Activated T-helper 1 cell treated with anti-CD3 and anti-CD28 coated beads, Interleukin-2, amount 50 U/mL, for 16 hours (primary cell): ENCODE measurements around the gene AMBP.
"Not testable (repeated sequence)": the region's sequence is repeated elsewhere in the genome, so short reads cannot be mapped to it uniquely, and the experiment has no call there.

Source experiments
- DNase-seq, 2 donors: peaks; one replicate each; pipeline ENCODE4 v3.0.0-alpha.2; 2020; ENCODE audit warnings: low read depth in 1 of 2, low spot score in 1 of 2

AMBP gene

DNA sequence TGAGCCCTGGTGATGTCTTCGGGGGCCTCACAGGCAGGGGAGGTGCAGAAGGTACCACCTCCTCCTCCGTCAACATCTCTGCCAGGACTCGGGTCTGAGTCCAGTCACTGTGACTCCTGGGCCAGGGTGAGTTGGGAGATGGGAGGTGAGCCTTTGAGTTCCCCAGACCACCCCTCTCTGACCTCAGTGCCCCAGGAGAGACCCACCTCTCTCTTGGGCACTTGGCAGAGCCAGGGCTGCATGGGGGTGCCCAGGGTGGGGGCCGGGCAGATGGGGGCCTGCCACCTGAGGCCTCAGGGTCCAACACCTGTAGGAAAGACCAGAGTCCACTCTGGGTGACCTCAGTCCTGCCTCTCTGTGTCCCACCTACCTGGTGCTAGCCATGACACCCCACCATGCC is 14.2 kb upstream of the AMBP start:
- DNase-seq, result no peak

DNA sequence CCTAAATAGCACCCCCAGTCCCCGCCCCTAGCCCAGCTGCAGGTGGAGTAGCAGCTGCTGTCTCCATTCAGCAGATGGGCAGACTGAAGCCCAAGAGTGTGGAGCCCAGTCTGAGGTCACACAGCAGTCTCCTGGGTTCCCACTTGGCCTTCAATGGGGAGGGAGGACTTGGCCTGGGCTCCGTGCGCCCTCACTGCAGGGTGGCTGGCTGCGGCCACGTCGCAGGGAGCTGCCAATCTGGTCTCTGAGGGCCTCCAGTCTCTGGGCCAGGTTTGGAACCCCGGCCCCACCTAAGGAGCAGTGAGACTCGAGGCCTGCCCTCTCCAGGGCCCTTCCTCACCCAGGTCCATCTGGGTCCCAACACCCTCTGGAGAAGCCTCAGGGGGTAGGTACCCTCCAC is 13.6 kb upstream of the AMBP start:
- DNase-seq, result no peak

- no peak for DNase-seq
These were observed 12.7 kb upstream of the AMBP start for GRCh38 chr9:114090798-114091197.

GRCh38 chr9:114089206-114089840 is 11.2 kb upstream of the AMBP start:
- no peak for DNase-seq

GRCh38 chr9:114088571-114089170 is 10.6 kb upstream of the AMBP start:
- no peak for DNase-seq

DNA sequence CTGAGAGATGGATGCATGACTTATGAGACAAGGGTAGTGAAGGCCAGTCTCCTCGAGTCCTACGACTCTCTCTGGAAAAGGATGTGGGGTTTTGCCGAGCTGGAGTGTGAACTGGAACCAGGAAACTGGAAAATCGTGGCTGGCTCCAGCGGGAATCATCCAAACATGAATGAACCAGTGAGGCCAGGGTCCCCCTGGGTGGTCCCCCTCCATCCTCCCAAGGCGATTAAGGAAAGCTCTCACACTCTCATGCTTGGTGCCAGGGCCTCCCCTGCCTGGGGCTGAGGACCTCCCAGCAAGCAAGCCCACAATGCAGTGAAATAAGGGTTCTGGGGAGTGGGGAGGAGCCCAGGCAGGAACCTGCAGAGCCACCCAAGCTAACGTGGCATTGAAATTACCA is 9.6 kb upstream of the AMBP start:
- DNase-seq, result no peak

- DNase-seq, result no peak
These were observed 8.5 kb upstream of the AMBP start for GRCh38 chr9:114086607-114087006.

- DNase-seq, result no peak
These were observed 7.9 kb upstream of the AMBP start for GRCh38 chr9:114086009-114086408.

GRCh38 chr9:114085387-114085789 is 7.3 kb upstream of the AMBP start:
- DNase-seq, result no peak

DNA sequence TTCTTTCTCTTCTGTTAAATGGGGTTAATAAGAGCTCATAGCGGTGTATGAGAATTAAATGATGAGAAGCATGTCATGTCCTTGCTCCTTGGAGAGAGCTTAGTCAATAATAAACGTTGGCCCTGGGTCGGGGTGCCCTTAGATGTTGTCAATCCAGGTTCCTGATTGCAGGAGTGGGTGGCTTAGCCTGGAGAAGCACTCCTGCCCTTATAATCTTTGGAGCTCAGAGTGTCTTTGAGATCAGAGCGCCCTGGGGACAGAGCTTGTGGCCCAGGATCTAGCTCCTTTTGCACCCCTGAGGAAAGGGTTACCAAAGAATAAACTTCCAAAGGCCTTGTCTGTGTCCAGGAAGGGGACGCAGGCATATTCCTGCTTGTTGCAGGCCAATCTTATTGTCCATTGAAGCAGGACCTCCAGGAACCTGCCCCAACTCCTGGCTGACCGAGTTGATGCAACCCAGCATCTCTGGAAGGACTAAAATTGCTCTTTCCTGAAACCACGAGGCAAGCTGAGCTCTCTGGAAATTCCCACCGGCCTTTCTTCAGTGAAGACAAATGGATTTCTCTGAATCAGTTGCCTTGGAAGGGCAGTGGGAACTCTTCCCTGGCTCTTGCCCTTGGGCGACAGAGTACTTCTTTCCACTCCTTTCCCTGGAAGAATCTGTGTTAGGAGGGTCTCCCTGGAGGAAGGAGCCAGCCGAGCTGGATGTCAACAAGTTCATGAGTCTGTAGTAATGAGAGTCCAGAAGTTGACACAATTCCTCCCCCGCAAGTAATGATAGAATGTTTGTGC is 6.4 kb upstream of the AMBP start:
- no peak for DNase-seq

DNA sequence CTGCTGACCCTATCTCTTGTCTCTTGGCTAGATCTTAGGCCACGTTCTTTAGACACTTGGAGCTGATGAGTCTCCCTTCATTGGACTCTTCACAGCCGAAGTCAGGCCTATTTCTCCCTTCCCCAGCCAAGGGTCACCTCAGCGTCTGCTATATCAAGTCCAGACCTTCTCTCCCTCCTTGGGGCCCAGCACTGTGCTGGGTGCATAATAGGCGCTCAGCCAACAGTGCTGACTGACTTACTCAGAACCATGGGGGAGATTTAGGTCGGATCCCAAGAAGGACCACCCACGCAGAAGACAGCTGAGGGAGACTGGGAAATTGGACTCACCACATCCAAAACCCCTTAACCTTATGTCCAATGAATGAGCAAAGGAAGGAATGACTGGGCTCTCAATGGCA is 5.6 kb upstream of the AMBP start:
- no peak for DNase-seq

DNA sequence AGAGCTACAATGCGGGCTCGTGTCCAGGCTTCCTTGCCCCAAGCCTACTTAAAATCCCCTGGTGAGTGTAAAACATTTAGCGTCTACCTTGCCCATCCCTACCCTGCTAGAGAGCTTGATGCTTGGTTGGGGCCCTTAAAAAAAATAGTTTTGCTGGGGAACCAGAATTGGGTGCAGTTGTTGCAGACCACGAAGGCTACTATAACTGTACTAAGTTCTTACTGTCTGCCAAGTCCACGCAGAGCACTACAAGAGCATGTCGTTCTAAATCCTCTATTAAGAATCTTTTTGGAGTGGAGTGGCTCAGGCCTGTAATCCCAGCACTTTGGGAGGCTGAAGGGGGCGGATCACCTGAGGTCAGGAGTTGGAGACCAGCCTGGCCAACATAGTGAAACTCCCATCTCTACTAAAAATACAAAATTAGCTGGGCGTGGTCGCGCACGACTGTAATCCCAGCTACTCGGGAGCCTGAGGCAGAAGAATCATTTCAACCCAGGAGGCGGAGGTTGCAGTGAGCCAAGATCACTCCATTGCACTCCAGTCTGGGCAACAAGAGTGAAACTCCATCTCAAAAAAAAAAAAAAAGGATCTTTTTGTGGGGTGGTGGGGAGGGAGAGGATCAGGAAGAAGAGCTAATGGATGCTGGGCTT is 4.8 kb upstream of the AMBP start:
- not testable (repeated sequence) for DNase-seq

- DNase-seq, result peak; percentile 55 to 56
These were observed 4.1 kb upstream of the AMBP start for GRCh38 chr9:114082017-114082762.

DNA sequence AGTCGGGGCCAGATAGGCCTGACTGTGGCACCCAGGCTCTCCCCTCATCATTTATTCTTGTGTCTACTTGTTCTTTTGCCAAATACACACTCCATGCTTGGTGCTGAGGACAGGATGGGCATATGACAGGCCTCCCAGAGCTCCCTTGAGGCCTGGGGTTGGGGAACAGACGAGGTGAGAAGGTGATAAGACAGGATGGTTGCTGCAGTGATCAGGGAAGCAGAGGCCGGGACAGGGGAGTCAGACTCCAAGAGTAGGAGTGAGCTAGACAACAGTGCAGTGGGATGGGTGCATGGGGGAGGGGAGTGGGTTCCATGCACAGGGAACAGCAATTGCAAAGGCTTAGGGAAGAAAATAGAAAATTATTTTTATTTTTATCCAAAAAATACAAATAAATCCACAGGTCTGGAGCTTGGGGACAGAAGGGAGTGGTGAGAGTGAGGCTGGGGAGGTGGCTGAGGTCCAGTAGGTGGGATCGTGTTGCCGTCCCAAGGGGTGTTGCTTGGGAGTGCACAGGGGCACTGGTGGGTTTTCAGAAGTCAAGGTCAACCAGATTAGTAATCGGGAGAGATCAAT is 3.4 kb upstream of the AMBP start:
- no peak for DNase-seq

GRCh38 chr9:114080773-114081440 is 2.8 kb upstream of the AMBP start:
- no peak for DNase-seq

GRCh38 chr9:114080195-114080772 is 2.2 kb upstream of the AMBP start:
- DNase-seq, result no peak

GRCh38 chr9:114078781-114079156 is 669 bp upstream of the AMBP start:
- no peak for DNase-seq

DNA sequence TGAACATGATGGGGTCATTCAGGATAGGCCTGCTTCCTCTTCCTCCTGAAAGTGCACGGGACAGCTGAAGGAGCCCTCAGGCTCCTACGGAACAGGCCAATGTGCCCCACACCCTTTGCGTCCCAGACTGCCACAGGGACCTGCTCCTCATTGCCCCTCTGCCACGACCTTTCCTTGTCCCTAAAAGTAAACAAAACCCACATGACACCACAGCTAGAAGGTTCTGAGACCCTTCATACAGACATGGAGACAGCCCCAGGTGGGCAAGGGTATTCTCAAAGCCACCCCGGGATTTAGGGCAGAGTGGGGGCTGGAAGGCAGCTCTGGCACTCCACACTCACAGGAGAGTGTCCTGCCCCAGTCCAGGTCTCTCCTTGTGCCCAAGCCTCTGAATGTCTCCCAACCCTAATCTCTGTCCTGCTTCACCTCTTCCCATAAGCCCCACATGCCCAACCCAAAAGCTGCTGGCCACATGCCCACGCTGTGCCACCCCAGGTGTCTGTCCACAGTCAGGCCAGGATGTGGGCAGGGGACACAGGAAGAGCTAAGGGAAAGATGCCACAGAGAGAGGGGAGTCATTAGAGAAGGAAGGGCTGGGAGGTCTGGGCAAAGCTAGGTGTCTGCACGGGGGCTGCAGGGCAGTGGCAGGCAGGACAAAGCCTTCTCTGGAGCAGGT is 800 bp downstream of the AMBP start:
- DNase-seq, result no peak
